DND-41 (cell line): ENCODE results near the gene GON4L.

Source experiments
- EZH2 ChIP-seq: IDR thresholded peaks from 3 replicates; pipeline ENCODE4 v1.6.1; 2012; ENCODE audit warnings: borderline replicate concordance, low read depth, mild to moderate bottlenecking, moderate library complexity, low read length, inconsistent platforms; ENCODE audit not compliant: severe bottlenecking
- TF ChIP-seq, protein P1 (sequence below): IDR thresholded peaks from 2 replicates; pipeline ENCODE4 v1.5.1; 2012; ENCODE audit warnings: borderline replicate concordance, low read length, moderate library complexity, mild to moderate bottlenecking; ENCODE audit not compliant: poor library complexity, severe bottlenecking; ENCODE audit errors: extremely low read depth

GRCh38 chr1:155725142-155725541 lies 131.9 kb downstream of the GON4L start:
- TF ChIP-seq, protein P1, sequence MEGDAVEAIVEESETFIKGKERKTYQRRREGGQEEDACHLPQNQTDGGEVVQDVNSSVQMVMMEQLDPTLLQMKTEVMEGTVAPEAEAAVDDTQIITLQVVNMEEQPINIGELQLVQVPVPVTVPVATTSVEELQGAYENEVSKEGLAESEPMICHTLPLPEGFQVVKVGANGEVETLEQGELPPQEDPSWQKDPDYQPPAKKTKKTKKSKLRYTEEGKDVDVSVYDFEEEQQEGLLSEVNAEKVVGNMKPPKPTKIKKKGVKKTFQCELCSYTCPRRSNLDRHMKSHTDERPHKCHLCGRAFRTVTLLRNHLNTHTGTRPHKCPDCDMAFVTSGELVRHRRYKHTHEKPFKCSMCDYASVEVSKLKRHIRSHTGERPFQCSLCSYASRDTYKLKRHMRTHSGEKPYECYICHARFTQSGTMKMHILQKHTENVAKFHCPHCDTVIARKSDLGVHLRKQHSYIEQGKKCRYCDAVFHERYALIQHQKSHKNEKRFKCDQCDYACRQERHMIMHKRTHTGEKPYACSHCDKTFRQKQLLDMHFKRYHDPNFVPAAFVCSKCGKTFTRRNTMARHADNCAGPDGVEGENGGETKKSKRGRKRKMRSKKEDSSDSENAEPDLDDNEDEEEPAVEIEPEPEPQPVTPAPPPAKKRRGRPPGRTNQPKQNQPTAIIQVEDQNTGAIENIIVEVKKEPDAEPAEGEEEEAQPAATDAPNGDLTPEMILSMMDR: no peak
- TF ChIP-seq EZH2: no peak
